Activated T-helper 9 cell treated with anti-CD3 and anti-CD28 coated beads, Interleukin-2, amount 50 U/mL, for 16 hours (primary cell): ENCODE measurements around the gene S100A11.
"Not testable (repeated sequence)": the region's sequence is repeated elsewhere in the genome, so short reads cannot be mapped to it uniquely, and the experiment has no call there.

Experiments used
- DNase-seq: peaks from one replicate; pipeline ENCODE4 v3.0.0-alpha.2; 2020; ENCODE audit warnings: low read depth

Gene S100A11

DNA sequence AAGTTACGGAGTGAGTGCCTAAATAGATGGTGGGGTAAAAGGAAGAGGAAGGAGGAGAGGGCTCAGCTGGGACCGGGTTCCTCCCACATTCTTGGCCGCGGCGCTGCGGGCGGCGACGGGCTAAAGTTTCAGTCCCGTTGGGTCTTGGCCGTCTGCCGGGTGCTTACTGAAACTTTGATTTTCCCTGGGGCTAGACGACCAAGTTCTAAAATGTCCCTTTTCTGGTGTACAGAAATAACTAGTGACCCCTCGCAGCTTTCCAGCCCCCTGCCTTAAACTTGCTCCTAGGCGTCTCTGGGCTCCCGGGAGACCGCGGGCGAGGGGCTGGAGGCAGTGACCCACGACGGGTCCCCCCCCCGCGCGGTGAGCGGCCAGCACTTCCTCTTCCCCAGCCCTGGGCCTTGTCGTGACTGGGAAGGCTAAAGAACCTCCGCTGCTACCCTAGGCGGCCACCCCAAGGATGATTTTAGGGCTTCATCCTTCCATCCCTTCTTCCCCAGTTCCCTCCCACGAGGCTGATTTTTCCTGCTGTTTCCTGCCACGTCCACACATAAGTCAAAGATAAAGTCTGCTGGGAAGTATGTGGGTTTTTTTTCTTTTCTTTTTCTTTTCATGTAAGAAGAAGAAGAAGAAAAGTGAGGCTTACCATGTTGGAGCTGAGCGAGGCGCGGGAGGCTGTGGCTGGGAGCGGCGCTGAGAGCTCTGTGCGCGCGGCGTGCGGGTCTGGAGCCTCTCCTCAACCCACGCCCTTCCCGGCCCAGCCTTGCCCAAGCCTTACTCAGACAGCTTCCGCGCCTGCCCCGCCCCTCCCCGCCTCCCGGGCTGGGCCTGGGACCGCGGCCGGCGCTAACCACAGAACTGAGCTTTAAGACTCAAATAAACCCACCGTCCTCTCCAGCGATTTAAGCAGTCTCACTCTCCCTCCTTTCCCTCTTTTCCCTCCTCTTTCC lies at the start of gene S100A11:
Gene S100A11, minus strand, starts transcription at position 738 of the 950 bp plus-strand sequence. Its CDS starts 89 bp downstream, at position 649.
- peak; percentile 73 for DNase-seq

DNA sequence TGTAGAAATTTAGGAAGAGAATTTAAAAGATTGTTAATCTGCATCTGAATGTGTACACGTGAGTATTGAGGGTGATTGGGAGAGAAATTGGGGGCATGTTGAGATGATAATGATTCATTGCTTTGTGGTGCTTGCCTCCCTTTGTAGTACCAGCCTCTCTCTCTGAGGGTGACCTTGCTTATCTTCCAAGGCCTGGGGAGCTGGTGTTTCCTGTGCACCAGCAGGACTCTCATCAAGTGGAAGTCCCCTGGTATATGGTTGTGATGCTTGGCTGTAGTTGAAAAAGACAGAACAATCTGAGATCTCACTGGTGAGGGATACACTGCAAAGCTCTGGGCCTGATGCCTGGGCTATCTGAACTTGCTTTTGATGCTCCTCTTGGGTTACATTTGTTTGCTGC lies 48.0 kb upstream of the S100A11 start:
- DNase-seq: no peak

DNA sequence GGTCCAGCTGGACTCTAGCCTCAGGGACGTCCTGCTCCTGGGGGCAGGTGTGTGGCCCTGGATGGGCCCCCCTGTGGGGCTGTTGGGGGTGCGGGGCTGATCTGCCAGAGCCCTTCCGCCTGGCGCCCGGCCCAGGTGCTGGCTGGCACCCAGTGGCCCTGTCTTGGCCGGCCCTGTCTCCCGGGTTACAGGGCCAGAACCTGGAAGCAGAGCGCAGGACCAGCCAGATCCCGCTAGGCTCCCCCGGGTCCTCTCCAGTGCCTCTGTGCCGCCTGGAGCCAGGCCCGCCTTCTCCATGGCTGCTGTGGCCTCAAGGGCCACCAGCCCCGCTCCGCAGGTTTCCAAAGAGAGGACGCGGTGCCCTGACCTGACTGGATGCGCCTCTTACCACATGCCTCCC lies 44.2 kb upstream of the S100A11 start:
- DNase-seq: not testable (repeated sequence)

DNA sequence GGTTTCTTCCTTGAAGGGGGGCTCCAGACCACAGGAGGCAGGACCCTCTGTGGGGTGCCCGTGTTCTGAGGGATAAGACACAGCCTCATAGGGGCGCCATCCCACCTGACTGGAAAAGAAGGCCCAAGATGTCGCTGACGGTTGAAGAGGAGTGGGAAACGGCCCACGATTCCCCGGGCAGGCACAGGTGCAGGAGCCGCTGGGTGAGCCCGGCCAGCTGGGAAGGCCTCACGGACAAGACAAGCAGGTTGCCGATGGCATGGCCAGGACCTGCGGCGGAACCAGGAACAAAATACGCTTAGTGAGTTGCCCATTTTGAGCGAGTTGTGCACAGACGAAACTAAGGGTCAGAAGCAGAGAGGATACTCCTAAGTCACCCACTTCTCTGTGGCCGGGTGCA lies 43.7 kb upstream of the S100A11 start:
- not testable (repeated sequence) for DNase-seq

DNA sequence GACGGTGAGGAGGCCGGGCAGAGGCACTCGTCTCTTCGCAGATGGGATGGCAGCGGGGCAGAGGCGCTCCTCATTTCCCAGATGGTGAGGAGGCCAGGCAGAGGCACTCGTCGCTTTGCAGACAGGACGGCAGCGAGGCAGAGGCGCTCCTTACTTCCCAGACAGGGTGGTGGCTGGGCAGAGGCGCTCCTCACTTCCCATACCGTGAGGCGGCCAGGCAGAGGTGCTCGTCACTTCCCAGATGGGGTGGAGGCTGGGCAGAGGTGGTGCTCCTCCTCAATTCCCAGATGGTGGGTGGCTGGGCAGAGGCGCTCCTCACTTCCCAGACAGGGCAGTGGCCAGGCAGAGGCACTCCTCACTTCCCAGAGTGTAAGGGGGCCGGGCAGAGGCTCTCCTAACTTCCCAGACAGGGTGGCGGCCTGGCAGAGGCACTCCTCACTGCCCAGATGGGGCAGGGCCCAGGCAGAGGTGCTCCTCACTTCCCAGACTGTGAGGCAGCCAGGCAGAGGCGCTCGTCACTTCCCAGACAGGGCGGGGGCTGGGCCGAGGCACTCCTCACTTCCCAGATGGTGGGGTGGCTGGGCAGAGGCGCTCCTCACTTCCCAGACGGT lies 42.1 kb upstream of the S100A11 start:
- no peak for DNase-seq

DNA sequence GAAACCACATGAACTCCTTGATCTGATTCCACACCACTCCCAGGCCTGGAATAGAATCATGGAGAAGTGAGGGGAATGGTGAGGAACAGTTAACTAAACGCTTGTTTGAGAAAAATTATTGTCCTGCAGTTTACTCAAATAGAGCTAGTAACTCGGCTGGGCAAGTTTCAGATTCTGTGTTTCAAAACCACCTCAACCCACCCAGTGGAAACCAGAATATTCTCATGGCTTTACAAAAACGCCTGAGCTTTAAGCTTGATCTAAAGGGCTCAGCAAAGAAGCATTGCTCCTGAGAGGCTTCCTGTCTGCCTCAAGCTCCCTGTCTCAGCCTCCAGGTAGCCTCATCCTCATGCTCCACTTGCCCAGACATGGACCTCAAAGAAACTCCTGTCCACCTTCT lies 35.5 kb upstream of the S100A11 start:
- DNase-seq: no peak

DNA sequence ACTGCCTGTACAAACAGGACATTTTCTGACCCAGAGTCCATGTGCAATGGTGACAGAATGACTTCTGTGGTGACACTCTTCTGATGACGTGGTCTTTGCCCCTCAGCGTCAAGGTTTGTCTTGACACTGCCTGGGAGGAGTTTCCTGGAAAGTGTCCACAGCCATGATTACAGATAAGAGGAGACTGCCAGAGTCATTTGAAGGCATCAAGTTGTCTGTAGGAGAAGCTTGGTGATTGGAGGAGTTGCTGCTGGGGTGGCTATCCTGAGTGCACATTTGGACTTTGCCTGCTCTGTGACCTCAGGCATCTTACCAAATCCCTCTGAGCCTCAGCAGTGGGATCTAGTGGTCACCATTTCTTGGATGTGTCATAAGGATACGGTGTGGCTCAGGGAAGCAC lies 34.3 kb upstream of the S100A11 start:
- no peak for DNase-seq

DNA sequence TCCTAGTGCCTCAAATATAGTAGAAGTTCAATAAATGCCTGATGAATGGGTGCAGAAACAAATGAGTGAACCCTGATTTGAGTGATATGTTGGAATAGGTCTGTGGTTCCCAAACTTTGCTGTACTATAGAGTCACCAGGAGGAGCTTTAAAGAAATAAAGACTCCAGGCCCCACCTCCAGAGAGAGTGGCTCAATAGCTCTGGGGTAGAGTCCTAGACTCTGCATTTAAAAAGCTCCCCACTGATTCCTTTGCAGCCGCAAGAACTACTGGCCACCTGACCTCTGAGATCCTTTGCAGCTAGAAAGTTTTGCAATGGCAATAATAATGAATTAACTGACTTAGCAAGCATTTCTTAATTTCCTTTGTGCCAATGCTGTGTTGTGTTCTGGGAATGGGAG lies 31.1 kb upstream of the S100A11 start:
- DNase-seq: no peak

DNA sequence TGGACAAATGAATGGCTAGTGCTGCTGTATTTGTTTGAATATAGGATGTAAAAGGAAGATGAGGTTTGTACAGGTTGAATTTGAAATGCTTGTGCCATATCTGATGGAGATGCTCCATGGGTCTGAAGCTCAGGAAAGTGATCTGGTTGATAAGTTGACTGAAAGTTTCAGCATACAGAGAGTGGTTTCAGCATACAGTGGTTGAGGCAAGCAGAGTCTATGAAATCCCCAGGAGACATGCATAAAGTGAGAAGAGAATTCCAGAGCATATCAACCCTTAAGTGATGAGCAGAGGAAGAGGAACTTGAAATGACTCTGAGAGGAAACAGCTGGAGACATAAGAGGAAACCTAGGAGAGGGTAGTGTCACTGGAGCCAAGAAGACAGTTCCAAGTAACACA lies 30.3 kb upstream of the S100A11 start:
- DNase-seq: no peak

DNA sequence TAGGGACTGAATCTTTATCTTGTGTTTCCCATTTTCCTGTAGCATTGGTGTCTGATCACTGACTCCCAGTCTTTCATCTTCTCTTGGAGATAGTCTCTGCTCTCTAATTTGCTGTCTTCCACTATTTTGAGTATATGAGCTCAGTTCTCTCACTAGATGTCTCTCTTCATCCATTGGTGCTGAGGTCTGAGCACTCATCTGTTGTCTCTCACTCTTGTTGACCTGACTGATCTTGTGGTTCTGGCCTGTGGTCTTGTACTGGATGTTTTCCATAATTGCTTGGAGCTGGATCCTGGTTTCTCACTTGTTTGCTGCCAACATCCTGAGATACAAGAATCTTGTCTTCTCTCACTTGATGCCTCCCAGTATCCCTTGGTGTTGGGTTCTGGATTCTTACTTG lies 25.1 kb upstream of the S100A11 start:
- no peak for DNase-seq

DNA sequence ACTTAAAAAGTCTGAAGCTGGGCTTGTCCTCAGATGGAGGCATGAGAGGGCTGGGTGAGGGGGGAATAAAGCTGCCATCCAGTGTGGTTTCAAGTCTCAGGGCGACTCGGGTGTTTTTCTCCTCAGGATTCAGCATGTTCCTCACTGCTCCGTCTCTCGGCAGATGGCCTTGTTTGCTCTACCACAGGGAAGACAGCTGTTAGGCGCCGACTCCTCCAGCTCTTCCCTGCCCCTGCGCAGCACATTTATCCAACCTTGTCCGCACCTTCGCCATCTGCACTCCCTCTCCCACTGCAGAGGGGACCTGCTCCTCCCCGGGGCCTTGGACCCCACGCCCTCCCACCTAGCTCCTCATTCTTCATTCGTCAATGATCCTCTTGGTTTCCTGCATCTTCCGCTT lies 16.6 kb upstream of the S100A11 start:
- DNase-seq: no peak

DNA sequence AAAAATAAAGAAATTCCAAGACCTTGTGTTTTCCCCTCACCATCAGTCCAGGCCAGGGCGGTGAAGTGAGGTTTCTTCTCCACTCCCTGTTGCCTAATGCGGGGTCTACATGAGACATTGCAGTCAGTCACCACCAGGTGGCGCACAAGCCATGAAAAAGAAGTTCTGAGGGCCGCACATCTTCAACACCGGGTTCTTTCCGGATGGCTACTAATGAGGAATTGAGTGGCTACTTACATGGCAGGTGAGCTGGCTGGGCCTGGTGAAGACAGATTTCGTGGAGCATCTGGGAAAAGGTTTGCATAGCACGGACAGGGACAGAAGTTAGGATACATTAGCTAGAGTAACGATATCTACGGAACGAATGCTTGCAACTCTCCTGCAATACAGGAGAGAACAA lies 15.8 kb upstream of the S100A11 start:
- peak; percentile 75 for DNase-seq

DNA sequence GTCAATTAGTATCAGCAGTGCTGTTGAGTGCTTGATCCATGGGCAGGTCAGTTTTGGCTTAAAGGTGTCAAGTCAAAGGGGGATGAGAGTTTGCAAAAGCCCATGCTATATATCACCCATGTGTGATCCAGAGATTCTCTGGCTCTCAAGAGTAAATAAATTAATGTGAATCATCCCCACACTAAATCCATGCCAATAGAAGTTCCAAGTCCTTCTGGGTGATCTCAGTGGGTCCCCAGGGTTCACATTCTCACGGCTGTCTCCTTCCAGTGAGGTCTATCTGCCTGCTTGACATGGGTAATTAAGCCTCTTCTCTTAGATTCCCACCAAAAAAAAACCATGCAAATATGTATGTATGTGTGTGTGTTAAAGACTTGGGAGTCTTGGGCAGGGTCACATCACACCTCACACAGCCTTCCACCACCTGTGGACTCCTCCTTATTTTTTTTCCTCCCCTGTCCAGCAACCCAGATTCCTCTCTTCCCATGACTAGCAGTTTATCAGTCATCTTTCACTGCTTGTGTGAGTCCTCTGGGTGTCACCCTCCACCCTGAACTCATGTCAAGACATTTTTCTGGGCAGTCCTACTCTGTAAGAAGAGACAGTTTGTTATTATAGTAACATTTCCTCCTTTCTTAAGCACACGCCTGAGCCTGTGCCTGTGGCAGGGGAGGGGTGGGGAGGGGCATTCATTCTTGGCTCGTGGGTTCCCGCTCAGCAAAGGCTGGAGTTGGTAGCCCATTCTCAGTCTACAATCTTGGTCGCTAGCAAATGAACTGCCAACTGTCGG lies 14.3 kb upstream of the S100A11 start:
- DNase-seq: no peak

DNA sequence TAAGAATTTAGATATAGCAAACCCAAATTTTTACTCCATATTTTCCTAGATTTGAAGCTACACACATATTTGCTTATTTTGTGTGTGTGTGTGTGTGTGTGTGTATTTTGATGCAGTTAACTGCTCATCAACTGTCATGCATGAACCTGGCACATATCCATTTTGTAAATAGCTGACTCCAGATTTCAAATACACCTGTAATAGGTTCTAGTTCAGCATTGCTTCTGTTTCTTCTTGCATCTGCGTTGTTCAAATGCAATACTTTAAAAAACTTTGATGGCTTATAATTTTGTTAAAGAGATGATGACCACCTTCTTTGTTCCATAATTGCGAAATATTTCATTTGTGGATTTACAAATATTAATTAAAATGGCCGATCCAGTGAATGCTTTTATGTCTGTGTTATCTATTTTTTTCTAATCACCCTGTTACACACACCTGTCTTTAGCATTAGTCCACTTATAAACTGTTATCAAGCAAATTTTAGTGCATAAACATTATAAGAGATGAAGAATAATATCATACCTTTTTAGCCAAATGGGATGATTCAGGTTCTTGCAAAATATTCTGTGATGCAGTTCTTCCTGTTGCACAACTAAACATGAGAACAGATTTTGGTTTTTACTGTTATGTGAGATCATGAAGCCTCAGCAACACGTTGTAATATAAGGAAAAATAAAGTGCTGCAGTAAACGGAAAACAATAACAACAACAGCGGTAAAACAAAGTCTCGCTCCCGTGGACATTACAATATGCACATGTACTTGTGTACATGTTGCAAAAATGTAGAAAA lies 12.7 kb upstream of the S100A11 start:
- no peak for DNase-seq

DNA sequence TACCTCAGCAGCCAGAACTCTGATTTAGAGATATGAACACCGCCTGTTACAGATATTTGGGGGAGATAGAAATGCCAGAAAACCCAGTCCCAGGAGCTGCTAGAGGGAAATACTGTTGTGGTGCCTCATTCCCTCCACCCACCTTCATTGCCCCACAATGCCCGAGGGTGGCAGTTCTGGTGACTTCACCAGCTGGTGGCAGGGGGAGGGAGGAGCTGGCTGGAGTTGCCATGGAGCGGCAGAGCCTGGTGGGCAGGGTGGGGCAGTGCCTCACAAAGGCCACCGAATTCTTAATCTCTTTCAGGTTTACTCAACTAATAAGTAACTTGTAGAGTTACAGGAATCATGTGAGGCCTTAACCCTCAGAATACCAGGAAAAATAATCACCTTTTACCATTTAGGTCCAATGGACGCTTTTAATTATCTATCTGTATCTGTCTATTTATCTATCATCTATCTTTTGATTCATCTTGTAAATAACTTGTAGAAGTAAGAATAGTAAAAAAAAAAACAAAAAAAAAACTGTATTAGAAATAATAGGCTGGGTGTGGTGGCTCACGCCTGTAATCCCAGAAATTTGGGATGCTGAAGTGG lies 11.7 kb upstream of the S100A11 start:
- peak; percentile 49 for DNase-seq

DNA sequence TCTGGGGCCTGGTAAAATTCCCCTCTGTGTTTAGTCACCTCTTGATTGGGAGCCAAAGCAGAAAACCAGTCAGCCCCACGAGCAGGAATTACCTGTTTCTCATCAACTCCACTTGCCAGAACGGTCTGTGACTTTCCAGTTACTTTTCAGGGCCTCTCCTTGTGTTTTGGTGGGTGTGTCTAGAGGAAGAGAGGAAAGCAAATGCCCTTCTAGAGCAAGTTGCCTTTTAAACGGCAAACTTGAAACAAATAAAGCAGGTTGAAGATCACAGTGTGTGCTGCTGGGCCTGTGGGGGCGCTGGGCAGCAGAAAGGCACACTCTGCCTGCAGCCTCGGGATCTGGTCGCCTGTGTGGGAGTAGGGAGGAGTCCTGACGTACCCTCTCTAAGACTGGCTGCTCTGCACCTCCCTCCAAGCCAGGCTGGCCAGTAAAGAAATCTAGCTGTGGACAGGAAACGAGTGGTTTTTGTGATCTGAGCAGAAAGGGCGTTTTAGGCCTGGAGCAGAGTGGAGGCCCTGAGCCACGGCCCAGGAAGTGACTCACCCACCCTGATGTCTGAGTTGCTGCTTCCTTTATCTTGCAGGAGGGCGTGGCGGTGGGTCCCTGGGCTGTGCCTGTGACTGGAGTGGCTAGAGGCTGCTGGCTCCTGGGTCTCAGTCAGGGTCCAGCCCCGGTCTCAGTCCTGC lies 11.1 kb upstream of the S100A11 start:
- DNase-seq: peak; percentile 75

DNA sequence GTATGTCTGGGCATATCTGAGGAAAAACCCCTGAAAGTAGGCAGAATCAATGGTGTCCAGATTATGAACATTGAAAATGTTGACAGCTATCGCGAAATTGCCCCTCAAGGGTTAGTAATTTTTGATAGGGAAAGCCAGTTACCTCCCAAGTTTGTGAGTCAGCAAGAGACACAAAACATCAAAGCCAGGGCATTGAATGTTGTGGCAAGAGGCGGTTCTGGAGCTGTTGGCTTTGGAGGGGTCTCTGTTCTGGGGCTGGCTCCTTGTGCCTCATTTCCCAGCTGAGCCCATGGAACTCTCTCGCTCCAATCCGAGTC lies 10.6 kb upstream of the S100A11 start:
- DNase-seq: no peak

DNA sequence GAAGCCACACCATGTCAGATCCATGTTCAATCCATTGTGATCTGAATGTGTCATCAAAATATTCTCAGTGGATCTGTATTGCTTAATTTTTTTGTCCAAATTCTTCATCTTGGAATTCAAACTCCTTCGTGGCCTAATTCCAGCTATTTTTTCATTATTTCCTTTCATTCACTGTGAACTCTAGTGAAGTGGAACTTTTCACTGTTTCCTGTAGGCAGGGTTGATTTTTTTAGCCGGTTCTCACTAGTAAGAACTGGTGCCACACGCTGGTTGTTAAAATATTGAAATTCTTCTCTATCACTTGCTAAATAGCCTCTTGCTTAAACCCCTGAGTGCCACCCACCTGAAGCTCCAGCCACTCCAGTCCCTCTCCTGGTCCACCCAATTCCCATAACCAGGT lies 7.6 kb upstream of the S100A11 start:
- DNase-seq: no peak

DNA sequence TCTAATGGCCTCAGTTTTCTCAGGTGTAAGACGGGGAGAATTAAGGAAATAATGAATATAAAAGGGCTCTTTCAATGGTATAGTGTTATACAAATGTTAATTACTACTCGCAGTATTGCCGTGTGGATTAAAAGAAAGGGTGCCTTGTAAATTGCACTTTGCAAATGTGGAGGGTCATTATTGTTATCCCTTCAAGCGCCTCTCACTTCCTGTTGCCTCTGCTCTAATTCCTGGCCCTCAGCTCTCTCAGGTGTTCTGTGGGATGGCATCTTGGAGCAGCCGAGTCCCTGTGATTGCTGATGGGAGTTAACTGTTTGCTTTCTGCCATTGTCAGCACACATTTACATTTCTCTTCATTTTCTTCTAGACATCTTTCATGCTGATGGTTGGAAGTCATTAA lies 7.1 kb upstream of the S100A11 start:
- no peak for DNase-seq

DNA sequence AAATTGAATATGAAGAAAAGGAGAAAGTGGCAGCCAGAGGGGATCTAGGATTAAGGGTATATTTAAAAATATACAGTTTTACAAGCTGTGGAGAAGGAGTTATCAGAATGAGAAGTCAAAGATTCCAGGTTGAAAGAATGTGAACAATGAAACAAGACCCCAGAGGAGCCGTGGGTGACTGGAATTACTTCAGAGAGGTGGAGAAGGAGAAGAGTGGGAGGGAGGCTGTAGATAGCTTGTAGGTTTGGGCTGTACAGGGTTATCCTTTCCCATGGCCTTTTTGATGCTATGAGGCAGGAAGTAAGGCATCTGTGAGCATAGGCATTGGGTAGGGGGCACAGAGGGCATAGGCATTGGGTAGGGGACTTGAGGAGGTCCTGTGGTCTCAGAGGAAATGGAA lies 5.2 kb upstream of the S100A11 start:
- DNase-seq: no peak

DNA sequence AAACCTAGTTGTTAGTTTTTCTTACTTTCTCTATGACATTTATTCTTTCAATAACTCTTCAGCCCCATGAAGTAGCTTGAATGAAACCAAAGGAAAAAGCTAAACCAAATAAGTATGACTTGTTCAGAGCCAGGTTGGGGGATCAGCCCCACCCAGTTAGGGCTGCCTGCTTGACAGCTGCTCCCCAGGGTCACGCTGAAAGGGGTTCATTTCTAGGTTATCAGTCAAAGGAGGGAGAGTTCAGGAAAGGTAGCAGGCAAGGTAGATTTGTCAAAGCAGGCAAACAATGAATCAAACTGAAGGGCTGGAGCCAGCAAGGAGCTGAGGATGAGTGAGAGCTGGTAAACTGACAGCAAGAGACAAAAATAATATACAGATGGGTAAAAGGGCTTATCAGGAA lies 3.1 kb upstream of the S100A11 start:
- no peak for DNase-seq
